ENCODE results near the gene HSBP1. TPM values are rescaled to one million over a fixed set of nuclear protein-coding genes. Genes with fewer than 3 reads are reported as not detected.
A peak's percentile ranks its signal among the peaks of the same experiment; 100 is the strongest.

HSBP1 gene
- total and polyA plus RNA-seq, 9 of the 15 experiments (the other 6 are each of a cell fraction or from before 2014, with no cell fraction given): 84.9 to 677 (median 204) TPM

DNA sequence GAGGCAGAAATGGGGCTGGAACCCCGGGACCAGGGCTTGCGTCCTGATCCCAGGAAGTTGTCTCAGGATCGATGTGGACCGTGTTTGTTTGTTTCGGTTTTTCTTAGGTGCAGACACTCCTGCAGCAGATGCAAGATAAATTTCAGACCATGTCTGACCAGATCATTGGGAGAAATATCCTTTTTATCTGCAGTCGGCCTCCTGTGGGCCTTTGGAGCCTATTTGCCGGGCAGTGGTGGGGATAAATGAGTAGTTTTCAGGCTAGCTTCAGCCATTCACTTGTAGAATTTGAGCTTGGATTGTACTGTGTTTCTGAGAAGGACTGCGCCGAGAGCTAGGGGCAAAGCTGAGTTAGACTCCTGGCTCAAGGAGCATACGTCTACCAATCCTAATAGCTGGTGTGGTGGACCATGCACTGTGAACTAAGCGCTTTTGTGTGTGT is 816 bp downstream of the HSBP1 start:
- Histone ChIP-seq H3K4me2 (ENCODE audit: insufficient read depth, low read length) (peak overlapping the region; percentile 82), H3K9me1 (ENCODE audit: control insufficient read depth, insufficient read depth, low read length) (peaks cover 3% of the 10 kb centered on the region), H3K27me3 (ENCODE audit: control insufficient read depth in 2 of 2, insufficient read depth in 2 of 2, low read length in 2 of 2) (peaks cover 4 to 11% of the 10 kb centered on the region in 2 experiments; a peak in 3 of 5 replicates), H3K4me3 (peak overlapping the region; percentile 90), H3K9me3 (replicated peaks; ENCODE audit: control insufficient read depth, insufficient read depth, low read depth, low read length) (no peaks in the 10 kb centered on the region), H3K9ac (ENCODE audit: insufficient read depth in 1 of 2, low read depth in 2 of 2, low read length in 2 of 2) (peak overlapping the region; percentile 89 to 96), H2AFZ (ENCODE audit: low read depth, low read length) (peak overlapping the region; percentile 97; the same call in 1 of the 2 replicates), H3K79me2 (ENCODE audit: control insufficient read depth, insufficient read depth, low read length) (peaks cover 22% of the 10 kb centered on the region), H3K4me1 (replicated peaks in 1 of 2; ENCODE audit: control insufficient read depth in 2 of 2, insufficient read depth in 2 of 2, low read length in 2 of 2) (peaks cover 4 to 9% of the 10 kb centered on the region in 2 experiments; a peak in 4 of 5 replicates), H4K20me1 (replicated peaks; ENCODE audit: control insufficient read depth, insufficient read depth, low read length) (peaks cover 6% of the 10 kb centered on the region; the same call in 1 of the 2 replicates), H3K27ac (ENCODE audit: extremely low read depth, low read depth, low read length) (peak overlapping the region; percentile 76), H3K36me3 (ENCODE audit: control insufficient read depth, insufficient read depth, low read length) (peaks cover 36% of the 10 kb centered on the region)
- CTCF ChIA-PET (ENCODE audit: low intra/inter-chr PET ratio): no interaction called here
- in situ Hi-C loops (cut with MboI): no loop called here
- POLR2A ChIA-PET: interaction anchor here (0.5 to 1.8 kb wide), 5 partner anchors 8 to 206 kb away, joined by 3 to 4 read pairs (median 3); no protein-coding TSS in a partner anchor
- no peak for DNase-seq (ENCODE audit: extremely low read depth in 1 of 4, low spot score in 3 of 4)
- WGBS (ENCODE audit: insufficient coverage, low coverage, missing lambda C conversion rate): 3% methylated on average over 11 of the region's 11 CpGs
- ATAC-seq: no peak
- no TSS peak for BruUV-seq (replicated peaks)
- TF ChIP-seq SMARCE1 (IDR thresholded peaks at IDR 0.05): 0 out of 2 replicates have a peak, but pooled peaks have one; percentile 14
- TF ChIP-seq ZKSCAN8 (CRISPR knock-in tag; IDR thresholded peaks at IDR 0.05): no peak
- TF ChIP-seq, protein P1, sequence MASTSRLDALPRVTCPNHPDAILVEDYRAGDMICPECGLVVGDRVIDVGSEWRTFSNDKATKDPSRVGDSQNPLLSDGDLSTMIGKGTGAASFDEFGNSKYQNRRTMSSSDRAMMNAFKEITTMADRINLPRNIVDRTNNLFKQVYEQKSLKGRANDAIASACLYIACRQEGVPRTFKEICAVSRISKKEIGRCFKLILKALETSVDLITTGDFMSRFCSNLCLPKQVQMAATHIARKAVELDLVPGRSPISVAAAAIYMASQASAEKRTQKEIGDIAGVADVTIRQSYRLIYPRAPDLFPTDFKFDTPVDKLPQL (IDR thresholded peaks at IDR 0.05; ENCODE audit: extremely low read depth, insufficient read length): no peak
- TF ChIP-seq ZNF445 (CRISPR knock-in tag; IDR thresholded peaks at IDR 0.05; ENCODE audit: low read depth): no peak
- TF ChIP-seq, protein P2, sequence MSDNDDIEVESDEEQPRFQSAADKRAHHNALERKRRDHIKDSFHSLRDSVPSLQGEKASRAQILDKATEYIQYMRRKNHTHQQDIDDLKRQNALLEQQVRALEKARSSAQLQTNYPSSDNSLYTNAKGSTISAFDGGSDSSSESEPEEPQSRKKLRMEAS (CRISPR knock-in tag; IDR thresholded peaks at IDR 0.05): no peak
- no peak for TF ChIP-seq HMGN3 (IDR thresholded peaks at IDR 0.05; ENCODE audit: borderline replicate concordance, extremely low read depth, insufficient read length, low read depth, low read length)
- TF ChIP-seq BRD4 (IDR thresholded peaks at IDR 0.05): 0 out of 2 replicates have a peak, but pooled peaks have one; percentile 19
- no peak for TF ChIP-seq CBFA2T2 (conservative IDR thresholded peaks at IDR 0.05)
- intact Hi-C loops (cut with micrococcal nuclease): no loop called here
- FAIRE-seq: no peak

All from K562 (cell line).